KMS-11 (cell line): ENCODE data around the gene MAGEB4.

Experiments used
- H2AFZ ChIP-seq: fragments of 200-600 bp; sonication (generic); 2 replicates; pipeline ENCODE4 v1.6.1; 2016; ENCODE audit warnings: antibody characterized with exemption, mixed run types, low read depth
- H3K27ac ChIP-seq: fragments of 200-600 bp; sonication (generic); 2 replicates; pipeline ENCODE4 v1.6.1; 2016; ENCODE audit warnings: mild to moderate bottlenecking, mixed run types
- H3K27me3 ChIP-seq: fragments of 200-600 bp; sonication (generic); 2 replicates; pipeline ENCODE4 v1.6.1; 2017; ENCODE audit warnings: mild to moderate bottlenecking, low read depth, mixed run types, moderate library complexity; ENCODE audit not compliant: insufficient read depth
- H3K36me3 ChIP-seq: fragments of 200-600 bp; sonication (generic); 2 replicates; pipeline ENCODE4 v1.6.1; 2017; ENCODE audit warnings: mild to moderate bottlenecking, mixed run types; ENCODE audit not compliant: insufficient read depth
- H3K4me1 ChIP-seq: fragments of 200-600 bp; sonication (generic); 2 replicates; pipeline ENCODE4 v1.6.1; 2016; ENCODE audit warnings: mild to moderate bottlenecking, low read depth, mixed run types; ENCODE audit not compliant: poor library complexity, severe bottlenecking
- H3K4me2 ChIP-seq: fragments of 200-600 bp; sonication (generic); 2 replicates; pipeline ENCODE4 v1.7.0; 2016; ENCODE audit warnings: mild to moderate bottlenecking, mixed run types
- H3K4me3 ChIP-seq: fragments of 200-600 bp; sonication (generic); IDR thresholded peaks from 2 replicates; pipeline ENCODE4 v1.6.1; 2017; ENCODE audit warnings: low read depth, low read length, mixed read lengths; ENCODE audit not compliant: insufficient read depth
- H3K79me2 ChIP-seq: fragments of 200-600 bp; sonication (generic); 2 replicates; pipeline ENCODE4 v1.6.1; 2016; ENCODE audit warnings: low read depth, mixed run types; ENCODE audit not compliant: insufficient read depth
- H3K9ac ChIP-seq: fragments of 200-600 bp; sonication (generic); 2 replicates; pipeline ENCODE4 v1.6.1; 2016; ENCODE audit warnings: mild to moderate bottlenecking, mixed run types
- H4K20me1 ChIP-seq: fragments of 200-600 bp; sonication (generic); 2 replicates; pipeline ENCODE4 v1.6.1; 2016; ENCODE audit warnings: mild to moderate bottlenecking, mixed run types; ENCODE audit not compliant: insufficient read depth
- TF ChIP-seq, protein P1 (sequence below): fragments of 200-600 bp; sonication (generic); conservative IDR thresholded peaks from 2 replicates; pipeline ENCODE4 v1.6.1; 2017; ENCODE audit warnings: low read depth, mild to moderate bottlenecking, antibody characterized with exemption, low read length, moderate library complexity, mixed read lengths

MAGEB4 gene

DNA sequence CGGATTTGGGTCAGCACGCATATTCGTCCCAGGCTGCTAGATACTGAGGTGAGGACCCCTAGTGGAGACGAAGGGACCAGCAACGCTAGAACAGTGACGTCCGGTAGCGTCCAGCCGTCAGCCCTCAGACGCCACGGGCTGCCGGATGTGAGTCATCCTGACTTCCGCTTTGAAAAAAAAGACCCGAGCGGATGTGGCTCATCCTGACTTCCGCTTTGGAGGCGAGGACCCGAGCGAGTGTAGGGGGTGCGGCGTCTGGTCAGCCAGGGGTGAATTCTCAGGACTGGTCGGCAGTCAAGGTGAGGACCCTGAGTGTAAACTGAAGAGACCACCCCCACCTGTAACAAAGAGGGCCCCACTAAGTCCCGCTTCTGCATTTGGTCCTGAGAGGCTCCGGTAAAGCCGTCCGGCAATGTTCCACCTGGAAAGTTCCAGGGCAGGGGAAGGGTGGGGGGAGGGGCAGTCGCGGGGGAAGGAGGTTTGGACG lies 26.4 kb upstream of the MAGEB4 start, which contains the start of gene MAGEB2:
Gene MAGEB2, plus strand, starts transcription at position 207 of the 487 bp plus-strand sequence. CDS start 3,018 bp downstream, outside the sequence.
- H4K20me1 ChIP-seq: no peaks in the 10 kb centered on the region
- TF ChIP-seq, protein P1, sequence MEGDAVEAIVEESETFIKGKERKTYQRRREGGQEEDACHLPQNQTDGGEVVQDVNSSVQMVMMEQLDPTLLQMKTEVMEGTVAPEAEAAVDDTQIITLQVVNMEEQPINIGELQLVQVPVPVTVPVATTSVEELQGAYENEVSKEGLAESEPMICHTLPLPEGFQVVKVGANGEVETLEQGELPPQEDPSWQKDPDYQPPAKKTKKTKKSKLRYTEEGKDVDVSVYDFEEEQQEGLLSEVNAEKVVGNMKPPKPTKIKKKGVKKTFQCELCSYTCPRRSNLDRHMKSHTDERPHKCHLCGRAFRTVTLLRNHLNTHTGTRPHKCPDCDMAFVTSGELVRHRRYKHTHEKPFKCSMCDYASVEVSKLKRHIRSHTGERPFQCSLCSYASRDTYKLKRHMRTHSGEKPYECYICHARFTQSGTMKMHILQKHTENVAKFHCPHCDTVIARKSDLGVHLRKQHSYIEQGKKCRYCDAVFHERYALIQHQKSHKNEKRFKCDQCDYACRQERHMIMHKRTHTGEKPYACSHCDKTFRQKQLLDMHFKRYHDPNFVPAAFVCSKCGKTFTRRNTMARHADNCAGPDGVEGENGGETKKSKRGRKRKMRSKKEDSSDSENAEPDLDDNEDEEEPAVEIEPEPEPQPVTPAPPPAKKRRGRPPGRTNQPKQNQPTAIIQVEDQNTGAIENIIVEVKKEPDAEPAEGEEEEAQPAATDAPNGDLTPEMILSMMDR: no peak
- H2AFZ ChIP-seq: no peak within 1 kb of the TSS
- H3K36me3 ChIP-seq: no peaks in the 10 kb centered on the region
- no peak within 1 kb of the TSS for H3K4me2 ChIP-seq
- no peak within 1 kb of the TSS for H3K4me3 ChIP-seq
- H3K4me1 ChIP-seq: no peaks in the 10 kb centered on the region
- no peaks in the 10 kb centered on the region for H3K79me2 ChIP-seq
- no peak within 1 kb of the TSS for H3K9ac ChIP-seq
- no peak within 1 kb of the TSS for H3K27ac ChIP-seq
- no peaks in the 10 kb centered on the region for H3K27me3 ChIP-seq

DNA sequence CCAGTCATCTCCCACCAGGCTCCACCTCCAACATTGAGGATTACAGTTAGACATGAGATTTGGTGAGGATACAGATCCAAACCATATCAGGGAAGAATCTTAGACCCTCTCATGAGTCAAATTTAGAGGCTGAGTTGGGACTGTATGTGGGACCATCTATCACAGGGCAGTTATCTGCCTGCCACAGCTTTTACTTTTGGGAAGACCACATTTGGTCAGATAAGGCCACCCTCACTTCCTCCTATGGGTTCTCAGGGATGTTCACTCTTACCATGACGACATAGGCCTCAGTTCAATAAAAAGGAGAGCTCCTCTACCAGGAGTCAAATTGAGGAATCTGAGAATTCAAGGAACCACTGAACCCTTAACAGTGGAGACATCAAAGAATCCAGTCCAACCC lies 24.3 kb upstream of the MAGEB4 start:
- Histone ChIP-seq H3K4me1 (no peaks in the 10 kb centered on the region), H3K36me3 (no peaks in the 10 kb centered on the region), H3K4me3 (no peak overlapping the region), H3K9ac (no peak overlapping the region), H3K4me2 (no peak overlapping the region), H4K20me1 (no peaks in the 10 kb centered on the region), H3K79me2 (no peaks in the 10 kb centered on the region), H3K27me3 (no peaks in the 10 kb centered on the region), H3K27ac (no peak overlapping the region), H2AFZ (no peak overlapping the region)
- TF ChIP-seq, protein P1: no peak

DNA sequence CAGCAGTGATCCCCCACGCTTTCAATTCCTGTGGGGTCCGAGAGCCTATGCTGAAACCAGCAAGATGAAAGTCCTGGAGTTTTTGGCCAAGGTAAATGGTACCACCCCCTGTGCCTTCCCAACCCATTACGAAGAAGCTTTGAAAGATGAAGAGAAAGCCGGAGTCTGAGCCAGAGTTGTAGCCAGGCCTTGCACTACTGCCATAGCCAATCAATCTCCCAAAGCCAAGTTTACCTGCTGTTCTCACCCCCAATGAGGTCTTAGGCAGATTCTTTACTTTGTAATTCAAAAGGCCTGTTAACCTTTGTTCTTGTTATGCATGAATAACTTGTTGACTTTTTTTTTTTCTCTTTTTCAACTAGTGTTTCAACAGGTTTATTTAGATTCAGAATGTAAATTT lies 22.4 kb upstream of the MAGEB4 start:
- H3K4me3 ChIP-seq: no peak overlapping the region
- no peaks in the 10 kb centered on the region for H3K36me3 ChIP-seq
- TF ChIP-seq, protein P1: no peak
- no peak overlapping the region for H3K9ac ChIP-seq
- H3K79me2 ChIP-seq: no peaks in the 10 kb centered on the region
- no peaks in the 10 kb centered on the region for H3K4me1 ChIP-seq
- H3K27me3 ChIP-seq: no peaks in the 10 kb centered on the region
- H4K20me1 ChIP-seq: no peaks in the 10 kb centered on the region
- no peak overlapping the region for H3K27ac ChIP-seq
- no peak overlapping the region for H3K4me2 ChIP-seq
- H2AFZ ChIP-seq: no peak overlapping the region

DNA sequence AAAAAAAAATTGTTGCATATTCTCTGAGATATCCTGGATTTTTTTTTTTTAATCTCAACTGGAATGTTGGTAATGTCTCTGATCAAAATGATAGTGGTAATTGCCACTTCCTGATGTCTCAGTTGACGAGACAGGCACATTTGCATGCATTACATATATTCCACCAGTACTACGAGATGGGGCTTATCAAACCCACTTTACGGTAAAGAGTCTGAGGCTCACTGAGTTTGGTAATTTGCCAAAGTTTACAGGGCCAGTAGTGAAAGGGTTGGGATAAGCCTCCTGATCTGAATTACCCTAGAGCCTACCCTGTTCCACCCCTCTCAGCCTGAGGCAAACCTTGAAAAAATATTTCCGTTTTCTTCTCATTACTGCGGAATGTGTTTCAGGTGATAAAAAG lies 21.1 kb upstream of the MAGEB4 start:
- no peak overlapping the region for H3K4me3 ChIP-seq
- no peaks in the 10 kb centered on the region for H3K79me2 ChIP-seq
- no peaks in the 10 kb centered on the region for H4K20me1 ChIP-seq
- H2AFZ ChIP-seq: no peak overlapping the region
- H3K36me3 ChIP-seq: no peaks in the 10 kb centered on the region
- H3K9ac ChIP-seq: no peak overlapping the region
- no peaks in the 10 kb centered on the region for H3K4me1 ChIP-seq
- no peaks in the 10 kb centered on the region for H3K27me3 ChIP-seq
- H3K27ac ChIP-seq: no peak overlapping the region
- H3K4me2 ChIP-seq: no peak overlapping the region
- TF ChIP-seq, protein P1: no peak
